GM23248 (cell line): ENCODE data around the gene METTL23. TPM values are rescaled to one million over a fixed set of nuclear protein-coding genes. Genes with fewer than 3 reads are reported as not detected.

Source experiments
- DNase-seq: peaks from one replicate; pipeline ENCODE4 v3.0.0-alpha.2; 2015
- H2AFZ ChIP-seq: fragments of 200-600 bp; sonication (generic); 2 replicates; pipeline ENCODE4 v1.6.1; 2016; ENCODE audit warnings: antibody characterized with exemption
- H3F3A ChIP-seq: fragments of 200-600 bp; sonication (generic); 2 replicates; pipeline ENCODE4 v1.6.1; 2016; ENCODE audit warnings: mild to moderate bottlenecking, antibody characterized with exemption, mixed run types; ENCODE audit not compliant: insufficient read depth
- H3K27ac ChIP-seq: fragments of 200-600 bp; sonication (generic); 2 replicates; pipeline ENCODE4 v1.5.1; 2016; ENCODE audit warnings: mild to moderate bottlenecking
- H3K27me3 ChIP-seq: fragments of 200-600 bp; sonication (generic); replicated peaks from 2 replicates; pipeline ENCODE4 v1.6.1; 2016; ENCODE audit warnings: mild to moderate bottlenecking; ENCODE audit not compliant: insufficient read depth
- H3K36me3 ChIP-seq: fragments of 200-600 bp; sonication (generic); 2 replicates; pipeline ENCODE4 v1.6.1; 2016; ENCODE audit warnings: low read depth, mild to moderate bottlenecking
- H3K4me1 ChIP-seq: fragments of 200-600 bp; sonication (generic); 2 replicates; pipeline ENCODE4 v1.6.1; 2016; ENCODE audit warnings: mild to moderate bottlenecking; ENCODE audit not compliant: insufficient read depth
- H3K4me2 ChIP-seq: fragments of 200-600 bp; sonication (generic); one replicate; pipeline ENCODE4 v1.6.1; 2016; ENCODE audit warnings: mild to moderate bottlenecking; ENCODE audit not compliant: unreplicated experiment
- H3K4me3 ChIP-seq: fragments of 200-600 bp; sonication (generic); 2 replicates; pipeline ENCODE4 v1.5.1; 2016; ENCODE audit warnings: mild to moderate bottlenecking
- H3K79me2 ChIP-seq: fragments of 200-600 bp; sonication (generic); 2 replicates; pipeline ENCODE4 v1.6.1; 2016; ENCODE audit warnings: mild to moderate bottlenecking; ENCODE audit not compliant: insufficient read depth
- H3K9ac ChIP-seq: fragments of 200-600 bp; sonication (generic); 2 replicates; pipeline ENCODE4 v1.6.1; 2016; ENCODE audit warnings: mild to moderate bottlenecking
- H3K9me2 ChIP-seq: fragments of 200-600 bp; sonication (generic); 2 replicates; pipeline ENCODE4 v1.6.1; 2016; ENCODE audit warnings: mixed run types, mild to moderate bottlenecking, moderate library complexity; ENCODE audit not compliant: insufficient read depth
- H3K9me3 ChIP-seq: fragments of 200-600 bp; sonication (generic); one replicate; pipeline ENCODE4 v1.6.1; 2017; ENCODE audit warnings: low read depth
- H4K20me1 ChIP-seq: fragments of 200-600 bp; sonication (generic); 2 replicates; pipeline ENCODE4 v1.6.0; 2016; ENCODE audit not compliant: insufficient read depth
- EZH2 ChIP-seq: fragments of 200-600 bp; sonication (generic); IDR thresholded peaks from 2 replicates; pipeline ENCODE4 v1.6.1; 2018; ENCODE audit warnings: antibody characterized with exemption, mild to moderate bottlenecking; ENCODE audit not compliant: insufficient read depth, poor library complexity, severe bottlenecking
- EZH2phosphoT487 ChIP-seq: fragments of 200-600 bp; sonication (generic); IDR thresholded peaks from 2 replicates; pipeline ENCODE4 v1.6.1; 2018; ENCODE audit warnings: antibody characterized with exemption, moderate library complexity, mild to moderate bottlenecking, low read depth; ENCODE audit not compliant: insufficient read depth
- WGBS, 2 experiments: methylation state at CpG; one replicate each; pipeline ENCODE4 v1.1.6; 2015 to 2017; ENCODE audit warnings: low lambda C conversion rate in 2 of 2, low coverage in 1 of 2; ENCODE audit errors: missing lambda C conversion rate in 2 of 2; 5-methylcytosine and 5-hydroxymethylcytosine counted together
- in situ Hi-C: fragments of 300-500 bp; cut with MboI; formaldehyde crosslinking; loops from 2 replicates; pipeline ENCODE4 v1.15.0; 2020
- microRNA counts: library from miRNA; unstranded; fragments of <30 nt; microRNA quantifications from one replicate; lab custom pipeline; 2016
- microRNA-seq: library from miRNA; unstranded; fragments of <30 nt; microRNA quantifications from one replicate; pipeline ENCODE4, GENCODE V29; 2016; ENCODE audit warnings: borderline number of aligned reads
- polyA plus RNA-seq: library from polyadenylated mRNA; unstranded; fragments of >200 nt; fragmentation: Nextera tagmentation; extraction: Ambion mirVana; gene quantifications from 2 replicates; pipeline ENCODE4 v1.2.1, GENCODE V29; 2016
- small RNA-seq: library from RNA; depleted of rRNA; stranded (forward); fragments of <200 nt; gene quantifications from one replicate; pipeline ENCODE3, GENCODE V24; 2014; ENCODE audit warnings: low read depth, low replicate concordance
- total RNA-seq: library from RNA; depleted of rRNA; stranded (reverse); fragments of >200 nt; shearing (Covaris generic); gene quantifications from 2 replicates; pipeline ENCODE4 v1.2.3, GENCODE V29; 2014; rRNA removed

METTL23 gene
- total and polyA plus RNA-seq, 2 experiments from 2014 or later, result 35.6 to 54.8 TPM

DNA sequence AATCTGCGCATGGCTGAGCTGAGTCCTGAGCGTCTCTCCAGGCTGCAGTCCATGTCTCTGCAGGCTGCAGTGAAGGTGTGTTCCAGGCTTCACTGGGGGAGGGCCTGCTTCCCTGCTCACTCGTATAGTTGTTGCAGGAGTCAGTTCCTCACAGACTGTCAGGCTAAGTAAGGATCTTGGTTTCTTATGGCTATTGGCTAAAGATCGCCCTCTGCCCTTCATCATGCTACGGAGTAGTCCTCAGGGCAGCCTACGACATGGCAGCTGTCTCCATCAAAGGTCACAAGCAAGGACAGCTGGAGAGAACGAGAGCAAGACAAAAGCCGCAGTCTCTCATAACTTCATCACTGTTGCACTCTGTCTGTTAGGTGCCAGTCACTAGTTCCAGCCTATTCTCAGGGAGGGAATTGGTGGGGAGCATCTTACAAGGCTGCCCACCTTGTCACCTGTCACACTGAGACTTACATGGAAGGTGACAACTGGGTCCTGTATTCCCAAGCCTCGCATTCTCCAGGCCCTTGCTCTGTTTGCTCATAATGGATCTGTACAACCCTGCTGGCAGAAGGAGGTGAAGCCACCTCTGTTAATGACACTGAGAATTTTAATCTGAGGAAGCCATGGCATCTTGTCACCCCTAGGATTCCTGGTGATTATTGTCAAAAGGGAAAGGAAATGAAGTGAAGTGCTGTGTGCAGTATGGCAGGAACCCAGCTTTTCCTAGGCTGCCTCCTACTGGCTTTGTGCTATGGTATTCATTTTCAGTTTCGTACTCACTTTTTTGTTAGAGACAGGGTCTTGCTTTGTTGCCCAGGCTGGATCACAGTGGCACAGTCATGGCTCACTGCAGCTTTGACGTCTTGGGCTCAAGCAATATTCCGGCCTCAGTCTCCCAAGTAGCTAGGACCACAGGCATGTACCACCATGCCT lies 54.7 kb downstream of the METTL23 start:
- peaks cover 12% of the 10 kb centered on the region; the same call in 1 of the 2 replicates for H3K36me3 ChIP-seq
- 89 to 91% methylated on average over 12 of the region's 12 CpGs for WGBS, 2 experiments
- H3K4me3 ChIP-seq, result no peak overlapping the region
- in situ Hi-C loops, result no loop called here
- no peak overlapping the region for H2AFZ ChIP-seq
- H4K20me1 ChIP-seq, result no peaks in the 10 kb centered on the region
- H3K4me1 ChIP-seq, result no peaks in the 10 kb centered on the region
- H3K27me3 ChIP-seq, result no peaks in the 10 kb centered on the region
- no peak overlapping the region for H3K27ac ChIP-seq
- no peak for TF ChIP-seq EZH2phosphoT487
- TF ChIP-seq EZH2, result no peak
- no peak overlapping the region for H3K4me2 ChIP-seq
- H3K9me2 ChIP-seq, result no peaks in the 10 kb centered on the region
- no peaks in the 10 kb centered on the region for H3K79me2 ChIP-seq
- H3K9me3 ChIP-seq, result no peaks in the 10 kb centered on the region
- DNase-seq, result no peak
- H3F3A ChIP-seq, result no peaks in the 10 kb centered on the region
- no peak overlapping the region for H3K9ac ChIP-seq

DNA sequence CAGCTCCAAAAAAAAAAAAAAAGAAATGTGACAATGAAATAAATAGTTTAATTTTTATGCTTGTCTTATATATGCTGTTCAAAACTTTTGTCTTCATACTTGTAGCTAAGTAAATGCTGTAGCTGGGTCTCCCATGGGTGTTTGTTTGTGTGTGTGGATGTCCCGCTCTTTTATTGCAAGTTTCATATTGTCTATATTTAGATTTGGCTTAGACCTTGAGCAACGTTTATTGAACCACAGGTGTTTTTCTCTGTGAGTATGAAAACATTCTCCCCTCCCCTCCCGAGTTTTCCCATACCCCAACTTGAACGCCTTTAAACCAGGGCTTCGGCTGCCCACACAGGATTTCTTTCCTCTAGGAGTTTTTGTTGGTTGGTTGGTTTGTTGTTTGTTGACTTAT lies 56.5 kb downstream of the METTL23 start:
- Histone ChIP-seq H3K36me3 (peaks cover 2% of the 10 kb centered on the region; the same call in 1 of the 2 replicates), H2AFZ (no peak overlapping the region), H3K4me3 (no peak overlapping the region), H3K4me1 (no peaks in the 10 kb centered on the region), H3K9me2 (no peaks in the 10 kb centered on the region), H4K20me1 (no peaks in the 10 kb centered on the region), H3F3A (no peaks in the 10 kb centered on the region), H3K79me2 (no peaks in the 10 kb centered on the region), H3K9me3 (no peaks in the 10 kb centered on the region), H3K27ac (no peak overlapping the region), H3K9ac (no peak overlapping the region), H3K27me3 (no peaks in the 10 kb centered on the region), H3K4me2 (no peak overlapping the region)
- no peak for TF ChIP-seq EZH2phosphoT487
- TF ChIP-seq EZH2, result no peak
- WGBS, 2 experiments, result 85 to 87% methylated on average over 5 of the region's 5 CpGs
- in situ Hi-C loops, result no loop called here
- DNase-seq, result no peak

MicroRNAs encoded within 50 kb of the gene (microRNA counts, 767-probe panel; counts per million panel counts)
- 447 counts per million, percentile 86 among the panel's probes with 10 or more counts for microRNA hsa-miR-636 (lab: Ali Mortazavi, UCI)

Small RNAs within 50 kb of the gene (microRNA-seq; reads per million reads assigned to microRNA genes)
- gene MIR636, result 3.1 reads per million

Small RNAs within 50 kb of the gene (small RNA-seq; reads per million reads assigned to genes)
- gene AC005837.3, result not detected
- not detected for gene RF02271
- gene RNU6-97P, result not detected
- gene RNY4P36, result 1.1 reads per million, percentile 45 among the genes with 10 or more reads in this experiment

Other genes starting within 250 kb of the METTL23 start
- 8.9 and 10.0 TPM in 2 replicates for gene RHBDF2, start 225.4 kb upstream of the METTL23 start, total RNA-seq
- 12.7 and 12.9 TPM in 2 replicates for gene RHBDF2, start 225.4 kb upstream of the METTL23 start, polyA plus RNA-seq
- gene CYGB, start 189.1 kb upstream of the METTL23 start, total RNA-seq, result 6.3 and 8.3 TPM in 2 replicates
- 1.1 and 1.6 TPM in 2 replicates for gene CYGB, start 189.1 kb upstream of the METTL23 start, polyA plus RNA-seq
- 1.5 and 3.4 TPM in 2 replicates for gene PRCD, start 186.8 kb upstream of the METTL23 start, total RNA-seq
- 0.43 and 0.93 TPM in 2 replicates for gene PRCD, start 186.8 kb upstream of the METTL23 start, polyA plus RNA-seq
- gene ST6GALNAC2, start 141.0 kb upstream of the METTL23 start, total RNA-seq, result 0.65 and 1.4 TPM in 2 replicates
- 0.96 and 1.0 TPM in 2 replicates for gene ST6GALNAC2, start 141.0 kb upstream of the METTL23 start, polyA plus RNA-seq
- gene ST6GALNAC1, start 83.1 kb upstream of the METTL23 start, total RNA-seq, result not detected in 2 replicates
- not detected in 2 replicates for gene ST6GALNAC1, start 83.1 kb upstream of the METTL23 start, polyA plus RNA-seq
- 483 and 625 TPM in 2 replicates for gene MXRA7, start 15.9 kb upstream of the METTL23 start, total RNA-seq
- 46.8 and 48.0 TPM in 2 replicates for gene MXRA7, start 15.9 kb upstream of the METTL23 start, polyA plus RNA-seq
- 19.0 and 33.3 TPM in 2 replicates for gene JMJD6, start 233 bp upstream of the METTL23 start, total RNA-seq
- 40.0 and 41.5 TPM in 2 replicates for gene JMJD6, start 233 bp upstream of the METTL23 start, polyA plus RNA-seq
- gene SRSF2, start 10.5 kb downstream of the METTL23 start, total RNA-seq, result 147 and 165 TPM in 2 replicates
- gene SRSF2, start 10.5 kb downstream of the METTL23 start, polyA plus RNA-seq, result 116 and 123 TPM in 2 replicates
- 29.8 and 30.6 TPM in 2 replicates for gene MFSD11, start 11.3 kb downstream of the METTL23 start, total RNA-seq
- gene MFSD11, start 11.3 kb downstream of the METTL23 start, polyA plus RNA-seq, result 24.2 TPM in 2 replicates
- 0.11 TPM in 1 of 2 replicates, not detected in the other for gene MGAT5B, start 141.6 kb downstream of the METTL23 start, total RNA-seq
- 0.16 TPM in 1 of 2 replicates, not detected in the other for gene MGAT5B, start 141.6 kb downstream of the METTL23 start, polyA plus RNA-seq